GM23338 (cell line): ENCODE data around the gene C6. TPM values are rescaled to one million over a fixed set of nuclear protein-coding genes. Genes with fewer than 3 reads are reported as not detected.

Experiments used
- ATAC-seq: fragments of 200-7000 bp; cut with Tn5 transposase; 3 replicates; pipeline ENCODE4 v1.9.1; 2020
- DNase-seq: peaks from one replicate; pipeline ENCODE4 v3.0.0-alpha.2; 2015; ENCODE audit warnings: low spot score
- H2AFZ ChIP-seq: fragments of 200-600 bp; sonication (generic); 2 replicates; pipeline ENCODE4 v1.8.0; 2016; ENCODE audit warnings: antibody characterized with exemption, mild to moderate bottlenecking, moderate library complexity
- H3F3A ChIP-seq: fragments of 200-600 bp; sonication (generic); replicated peaks from 2 replicates; pipeline ENCODE4 v1.8.0; 2017; ENCODE audit warnings: antibody characterized with exemption, mixed run types, low read depth
- H3K27ac ChIP-seq: fragments of 200-600 bp; sonication (generic); 2 replicates; pipeline ENCODE4 v1.6.1; 2016; ENCODE audit warnings: low read depth
- H3K27me3 ChIP-seq: fragments of 200-600 bp; sonication (generic); 2 replicates; pipeline ENCODE4 v1.8.0; 2016; ENCODE audit warnings: mild to moderate bottlenecking, mixed run types, moderate library complexity; ENCODE audit not compliant: insufficient read depth
- H3K36me3 ChIP-seq: fragments of 200-600 bp; sonication (generic); 2 replicates; pipeline ENCODE4 v1.8.0; 2016; ENCODE audit warnings: mild to moderate bottlenecking; ENCODE audit not compliant: insufficient read depth
- H3K4me1 ChIP-seq: fragments of 200-600 bp; sonication (generic); 2 replicates; pipeline ENCODE4 v1.8.0; 2016; ENCODE audit warnings: mild to moderate bottlenecking, moderate library complexity; ENCODE audit not compliant: insufficient read depth
- H3K4me2 ChIP-seq: fragments of 200-600 bp; sonication (generic); 2 replicates; pipeline ENCODE4 v1.7.1; 2017; ENCODE audit warnings: mixed run types
- H3K4me3 ChIP-seq: fragments of 200-600 bp; sonication (generic); 2 replicates; pipeline ENCODE4 v1.6.1; 2016; ENCODE audit warnings: mixed run types
- H3K79me2 ChIP-seq: fragments of 200-600 bp; sonication (generic); replicated peaks from 2 replicates; pipeline ENCODE4 v1.8.0; 2017; ENCODE audit warnings: mild to moderate bottlenecking; ENCODE audit not compliant: insufficient read depth
- H3K9me2 ChIP-seq: fragments of 200-600 bp; sonication (generic); 2 replicates; pipeline ENCODE4 v1.8.0; 2017; ENCODE audit not compliant: insufficient read depth
- H4K20me1 ChIP-seq: fragments of 200-600 bp; sonication (generic); replicated peaks from 2 replicates; pipeline ENCODE4 v1.8.0; 2017; ENCODE audit warnings: mild to moderate bottlenecking; ENCODE audit not compliant: insufficient read depth
- H3K27ac Mint-ChIP-seq: 2 replicates; pipeline ENCODE4 v1.8.0; 2020; ENCODE audit warnings: inconsistent platforms, mild to moderate bottlenecking, moderate library complexity, mixed read lengths
- H3K27me3 Mint-ChIP-seq: 3 replicates; pipeline ENCODE4 v1.8.0; 2022; ENCODE audit warnings: low read depth, mild to moderate bottlenecking, moderate library complexity, mixed read lengths, inconsistent platforms; ENCODE audit not compliant: insufficient read depth, poor library complexity
- H3K36me3 Mint-ChIP-seq: 3 replicates; pipeline ENCODE4 v1.8.0; 2021; ENCODE audit warnings: low read depth, mild to moderate bottlenecking, inconsistent platforms, moderate library complexity, mixed read lengths
- H3K4me1 Mint-ChIP-seq: 3 replicates; pipeline ENCODE4 v1.8.0; 2020; ENCODE audit warnings: mild to moderate bottlenecking, inconsistent platforms, mixed read lengths
- H3K4me3 Mint-ChIP-seq: 3 replicates; pipeline ENCODE4 v1.8.0; 2021; ENCODE audit warnings: moderate library complexity, mild to moderate bottlenecking, inconsistent platforms, mixed read lengths
- H3K9me3 Mint-ChIP-seq: 3 replicates; pipeline ENCODE4 v1.8.0; 2020; ENCODE audit warnings: moderate library complexity, mild to moderate bottlenecking, inconsistent platforms, mixed read lengths
- CREB1 ChIP-seq: fragments of 250-450 bp; sonication (Bioruptor Pico); IDR thresholded peaks from 2 replicates; pipeline ENCODE4 v1.5.0; 2020; ENCODE audit warnings: low read depth, mild to moderate bottlenecking, moderate library complexity
- EZH2 ChIP-seq: fragments of 200-600 bp; sonication (generic); IDR thresholded peaks from one replicate; pipeline ENCODE4 v1.8.0; 2017; ENCODE audit warnings: antibody characterized with exemption, mild to moderate bottlenecking, low read depth; ENCODE audit not compliant: unreplicated experiment
- EZH2phosphoT487 ChIP-seq: fragments of 200-600 bp; sonication (generic); IDR thresholded peaks from one replicate; pipeline ENCODE4 v1.8.1; 2018; ENCODE audit warnings: antibody characterized with exemption; ENCODE audit not compliant: unreplicated experiment
- JUNB ChIP-seq: IDR thresholded peaks from one replicate; pipeline ENCODE4 v1.6.1; 2016; ENCODE audit warnings: antibody characterized with exemption; ENCODE audit not compliant: unreplicated experiment
- NANOG ChIP-seq: IDR thresholded peaks from 2 replicates; pipeline ENCODE4 v1.6.1; 2016; ENCODE audit warnings: antibody characterized with exemption, borderline replicate concordance
- POLR2AphosphoS5 ChIP-seq: IDR thresholded peaks from 2 replicates; pipeline ENCODE4 v1.6.1; 2016; ENCODE audit warnings: antibody characterized with exemption, low read depth
- STAT1 ChIP-seq: IDR thresholded peaks from one replicate; pipeline ENCODE4 v1.6.1; 2016; ENCODE audit warnings: antibody characterized with exemption; ENCODE audit not compliant: unreplicated experiment
- ZNF114 ChIP-seq: fragments of 250-450 bp; sonication (Bioruptor Pico); IDR thresholded peaks from 2 replicates; pipeline ENCODE4 v1.5.0; 2020; ENCODE audit warnings: mild to moderate bottlenecking, moderate library complexity
- ZNF331 ChIP-seq: fragments of 250-450 bp; sonication (Bioruptor Pico); IDR thresholded peaks from 2 replicates; pipeline ENCODE4 v1.5.0; 2020; ENCODE audit warnings: low read depth, mild to moderate bottlenecking, moderate library complexity
- polyA plus RNA-seq: library from polyadenylated mRNA; unstranded; fragments of >200 nt; fragmentation: Nextera tagmentation; extraction: Ambion mirVana; gene quantifications from 2 replicates; pipeline ENCODE4 v1.2.1, GENCODE V29; 2016
- total RNA-seq: library from RNA; depleted of rRNA; stranded (reverse); fragments of >200 nt; shearing (Covaris generic); gene quantifications from 2 replicates; pipeline ENCODE4 v1.2.3, GENCODE V29; 2014
- TF ChIP-seq, protein P1 (sequence below): IDR thresholded peaks from 2 replicates; pipeline ENCODE4 v1.6.1; 2016; ENCODE audit warnings: antibody characterized with exemption
- TF ChIP-seq, protein P2 (sequence below), 2 experiments: fragments of 200-600 bp in 1 of 2; sonication (generic) in 1 of 2; conservative IDR thresholded peaks; 2 replicates each; pipeline versions ENCODE4 v1.5.1 to v1.6.1; 2016 to 2017; ENCODE audit warnings: antibody characterized with exemption in 2 of 2, low read depth in 2 of 2, mild to moderate bottlenecking in 2 of 2, moderate library complexity in 1 of 2
- TF ChIP-seq, protein P3 (sequence below): fragments of 250-450 bp; sonication (Bioruptor Pico); IDR thresholded peaks from 2 replicates; pipeline ENCODE4 v1.5.0; 2020; ENCODE audit warnings: mild to moderate bottlenecking, moderate library complexity
- TF ChIP-seq, protein P4 (sequence below): IDR thresholded peaks from one replicate; pipeline ENCODE4 v1.6.1; 2018; ENCODE audit warnings: antibody characterized with exemption; ENCODE audit not compliant: unreplicated experiment

Gene C6
- total and polyA plus RNA-seq, 2 experiments from 2014 or later = not detected

DNA sequence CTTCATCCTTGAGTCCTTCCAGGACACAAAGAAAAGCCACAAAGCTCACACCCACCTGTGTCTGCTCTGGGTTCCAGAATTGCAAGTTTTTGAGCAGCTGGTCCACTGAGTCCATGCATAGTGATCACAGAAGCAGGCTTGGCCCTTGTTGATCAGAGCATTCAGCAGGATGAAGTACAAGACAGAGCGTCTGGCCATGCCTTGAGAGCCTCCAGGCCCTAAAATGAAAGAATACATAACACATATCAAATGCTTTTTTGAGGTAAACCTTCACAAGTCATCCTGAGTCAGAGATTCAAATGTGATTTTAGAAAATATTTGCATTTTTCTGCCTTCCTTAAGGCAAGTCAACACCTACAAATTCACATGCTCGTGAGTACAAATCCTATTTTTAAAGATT is 10.3 kb downstream of the C6 start:
- TF ChIP-seq ZNF331 (CRISPR knock-in tag) (no peak), POLR2AphosphoS5 (no peak), NANOG (no peak), STAT1 (no peak), EZH2 (no peak), JUNB (no peak), CREB1 (no peak), ZNF114 (no peak), EZH2phosphoT487 (no peak)
- TF ChIP-seq, protein P1, sequence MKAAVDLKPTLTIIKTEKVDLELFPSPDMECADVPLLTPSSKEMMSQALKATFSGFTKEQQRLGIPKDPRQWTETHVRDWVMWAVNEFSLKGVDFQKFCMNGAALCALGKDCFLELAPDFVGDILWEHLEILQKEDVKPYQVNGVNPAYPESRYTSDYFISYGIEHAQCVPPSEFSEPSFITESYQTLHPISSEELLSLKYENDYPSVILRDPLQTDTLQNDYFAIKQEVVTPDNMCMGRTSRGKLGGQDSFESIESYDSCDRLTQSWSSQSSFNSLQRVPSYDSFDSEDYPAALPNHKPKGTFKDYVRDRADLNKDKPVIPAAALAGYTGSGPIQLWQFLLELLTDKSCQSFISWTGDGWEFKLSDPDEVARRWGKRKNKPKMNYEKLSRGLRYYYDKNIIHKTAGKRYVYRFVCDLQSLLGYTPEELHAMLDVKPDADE = no peak
- TF ChIP-seq, protein P2, sequence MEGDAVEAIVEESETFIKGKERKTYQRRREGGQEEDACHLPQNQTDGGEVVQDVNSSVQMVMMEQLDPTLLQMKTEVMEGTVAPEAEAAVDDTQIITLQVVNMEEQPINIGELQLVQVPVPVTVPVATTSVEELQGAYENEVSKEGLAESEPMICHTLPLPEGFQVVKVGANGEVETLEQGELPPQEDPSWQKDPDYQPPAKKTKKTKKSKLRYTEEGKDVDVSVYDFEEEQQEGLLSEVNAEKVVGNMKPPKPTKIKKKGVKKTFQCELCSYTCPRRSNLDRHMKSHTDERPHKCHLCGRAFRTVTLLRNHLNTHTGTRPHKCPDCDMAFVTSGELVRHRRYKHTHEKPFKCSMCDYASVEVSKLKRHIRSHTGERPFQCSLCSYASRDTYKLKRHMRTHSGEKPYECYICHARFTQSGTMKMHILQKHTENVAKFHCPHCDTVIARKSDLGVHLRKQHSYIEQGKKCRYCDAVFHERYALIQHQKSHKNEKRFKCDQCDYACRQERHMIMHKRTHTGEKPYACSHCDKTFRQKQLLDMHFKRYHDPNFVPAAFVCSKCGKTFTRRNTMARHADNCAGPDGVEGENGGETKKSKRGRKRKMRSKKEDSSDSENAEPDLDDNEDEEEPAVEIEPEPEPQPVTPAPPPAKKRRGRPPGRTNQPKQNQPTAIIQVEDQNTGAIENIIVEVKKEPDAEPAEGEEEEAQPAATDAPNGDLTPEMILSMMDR (conservative IDR thresholded peaks at IDR 0.05; ENCODE audit: low read depth in 2 of 2) = no peak
- TF ChIP-seq, protein P3, sequence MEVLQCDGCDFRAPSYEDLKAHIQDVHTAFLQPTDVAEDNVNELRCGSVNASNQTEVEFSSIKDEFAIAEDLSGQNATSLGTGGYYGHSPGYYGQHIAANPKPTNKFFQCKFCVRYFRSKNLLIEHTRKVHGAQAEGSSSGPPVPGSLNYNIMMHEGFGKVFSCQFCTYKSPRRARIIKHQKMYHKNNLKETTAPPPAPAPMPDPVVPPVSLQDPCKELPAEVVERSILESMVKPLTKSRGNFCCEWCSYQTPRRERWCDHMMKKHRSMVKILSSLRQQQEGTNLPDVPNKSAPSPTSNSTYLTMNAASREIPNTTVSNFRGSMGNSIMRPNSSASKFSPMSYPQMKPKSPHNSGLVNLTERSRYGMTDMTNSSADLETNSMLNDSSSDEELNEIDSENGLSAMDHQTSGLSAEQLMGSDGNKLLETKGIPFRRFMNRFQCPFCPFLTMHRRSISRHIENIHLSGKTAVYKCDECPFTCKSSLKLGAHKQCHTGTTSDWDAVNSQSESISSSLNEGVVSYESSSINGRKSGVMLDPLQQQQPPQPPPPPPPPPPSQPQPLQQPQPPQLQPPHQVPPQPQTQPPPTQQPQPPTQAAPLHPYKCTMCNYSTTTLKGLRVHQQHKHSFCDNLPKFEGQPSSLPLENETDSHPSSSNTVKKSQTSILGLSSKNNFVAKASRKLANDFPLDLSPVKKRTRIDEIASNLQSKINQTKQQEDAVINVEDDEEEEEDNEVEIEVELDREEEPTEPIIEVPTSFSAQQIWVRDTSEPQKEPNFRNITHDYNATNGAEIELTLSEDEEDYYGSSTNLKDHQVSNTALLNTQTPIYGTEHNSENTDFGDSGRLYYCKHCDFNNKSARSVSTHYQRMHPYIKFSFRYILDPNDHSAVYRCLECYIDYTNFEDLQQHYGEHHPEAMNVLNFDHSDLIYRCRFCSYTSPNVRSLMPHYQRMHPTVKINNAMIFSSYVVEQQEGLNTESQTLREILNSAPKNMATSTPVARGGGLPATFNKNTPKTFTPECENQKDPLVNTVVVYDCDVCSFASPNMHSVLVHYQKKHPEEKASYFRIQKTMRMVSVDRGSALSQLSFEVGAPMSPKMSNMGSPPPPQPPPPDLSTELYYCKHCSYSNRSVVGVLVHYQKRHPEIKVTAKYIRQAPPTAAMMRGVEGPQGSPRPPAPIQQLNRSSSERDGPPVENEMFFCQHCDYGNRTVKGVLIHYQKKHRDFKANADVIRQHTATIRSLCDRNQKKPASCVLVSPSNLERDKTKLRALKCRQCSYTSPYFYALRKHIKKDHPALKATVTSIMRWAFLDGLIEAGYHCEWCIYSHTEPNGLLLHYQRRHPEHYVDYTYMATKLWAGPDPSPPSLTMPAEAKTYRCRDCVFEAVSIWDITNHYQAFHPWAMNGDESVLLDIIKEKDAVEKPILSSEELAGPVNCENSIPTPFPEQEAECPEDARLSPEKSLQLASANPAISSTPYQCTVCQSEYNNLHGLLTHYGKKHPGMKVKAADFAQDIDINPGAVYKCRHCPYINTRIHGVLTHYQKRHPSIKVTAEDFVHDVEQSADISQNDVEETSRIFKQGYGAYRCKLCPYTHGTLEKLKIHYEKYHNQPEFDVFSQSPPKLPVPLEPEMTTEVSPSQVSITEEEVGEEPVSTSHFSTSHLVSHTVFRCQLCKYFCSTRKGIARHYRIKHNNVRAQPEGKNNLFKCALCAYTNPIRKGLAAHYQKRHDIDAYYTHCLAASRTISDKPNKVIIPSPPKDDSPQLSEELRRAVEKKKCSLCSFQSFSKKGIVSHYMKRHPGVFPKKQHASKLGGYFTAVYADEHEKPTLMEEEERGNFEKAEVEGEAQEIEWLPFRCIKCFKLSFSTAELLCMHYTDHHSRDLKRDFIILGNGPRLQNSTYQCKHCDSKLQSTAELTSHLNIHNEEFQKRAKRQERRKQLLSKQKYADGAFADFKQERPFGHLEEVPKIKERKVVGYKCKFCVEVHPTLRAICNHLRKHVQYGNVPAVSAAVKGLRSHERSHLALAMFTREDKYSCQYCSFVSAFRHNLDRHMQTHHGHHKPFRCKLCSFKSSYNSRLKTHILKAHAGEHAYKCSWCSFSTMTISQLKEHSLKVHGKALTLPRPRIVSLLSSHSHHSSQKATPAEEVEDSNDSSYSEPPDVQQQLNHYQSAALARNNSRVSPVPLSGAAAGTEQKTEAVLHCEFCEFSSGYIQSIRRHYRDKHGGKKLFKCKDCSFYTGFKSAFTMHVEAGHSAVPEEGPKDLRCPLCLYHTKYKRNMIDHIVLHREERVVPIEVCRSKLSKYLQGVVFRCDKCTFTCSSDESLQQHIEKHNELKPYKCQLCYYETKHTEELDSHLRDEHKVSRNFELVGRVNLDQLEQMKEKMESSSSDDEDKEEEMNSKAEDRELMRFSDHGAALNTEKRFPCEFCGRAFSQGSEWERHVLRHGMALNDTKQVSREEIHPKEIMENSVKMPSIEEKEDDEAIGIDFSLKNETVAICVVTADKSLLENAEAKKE (CRISPR knock-in tag) = no peak
- TF ChIP-seq, protein P4, sequence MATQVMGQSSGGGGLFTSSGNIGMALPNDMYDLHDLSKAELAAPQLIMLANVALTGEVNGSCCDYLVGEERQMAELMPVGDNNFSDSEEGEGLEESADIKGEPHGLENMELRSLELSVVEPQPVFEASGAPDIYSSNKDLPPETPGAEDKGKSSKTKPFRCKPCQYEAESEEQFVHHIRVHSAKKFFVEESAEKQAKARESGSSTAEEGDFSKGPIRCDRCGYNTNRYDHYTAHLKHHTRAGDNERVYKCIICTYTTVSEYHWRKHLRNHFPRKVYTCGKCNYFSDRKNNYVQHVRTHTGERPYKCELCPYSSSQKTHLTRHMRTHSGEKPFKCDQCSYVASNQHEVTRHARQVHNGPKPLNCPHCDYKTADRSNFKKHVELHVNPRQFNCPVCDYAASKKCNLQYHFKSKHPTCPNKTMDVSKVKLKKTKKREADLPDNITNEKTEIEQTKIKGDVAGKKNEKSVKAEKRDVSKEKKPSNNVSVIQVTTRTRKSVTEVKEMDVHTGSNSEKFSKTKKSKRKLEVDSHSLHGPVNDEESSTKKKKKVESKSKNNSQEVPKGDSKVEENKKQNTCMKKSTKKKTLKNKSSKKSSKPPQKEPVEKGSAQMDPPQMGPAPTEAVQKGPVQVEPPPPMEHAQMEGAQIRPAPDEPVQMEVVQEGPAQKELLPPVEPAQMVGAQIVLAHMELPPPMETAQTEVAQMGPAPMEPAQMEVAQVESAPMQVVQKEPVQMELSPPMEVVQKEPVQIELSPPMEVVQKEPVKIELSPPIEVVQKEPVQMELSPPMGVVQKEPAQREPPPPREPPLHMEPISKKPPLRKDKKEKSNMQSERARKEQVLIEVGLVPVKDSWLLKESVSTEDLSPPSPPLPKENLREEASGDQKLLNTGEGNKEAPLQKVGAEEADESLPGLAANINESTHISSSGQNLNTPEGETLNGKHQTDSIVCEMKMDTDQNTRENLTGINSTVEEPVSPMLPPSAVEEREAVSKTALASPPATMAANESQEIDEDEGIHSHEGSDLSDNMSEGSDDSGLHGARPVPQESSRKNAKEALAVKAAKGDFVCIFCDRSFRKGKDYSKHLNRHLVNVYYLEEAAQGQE = no peak
- peaks cover 46% of the 10 kb centered on the region for H3K9me3 Mint-ChIP-seq

More for the DNA sequence above, 10.3 kb downstream of the C6 start:
- H3K36me3 ChIP-seq = no peaks in the 10 kb centered on the region; the same call in 1 of the 2 replicates
- no peak overlapping the region for H3K27ac ChIP-seq
- no peaks in the 10 kb centered on the region for H3K4me1 ChIP-seq
- H3F3A ChIP-seq = no peaks in the 10 kb centered on the region
- DNase-seq (no peak), ATAC-seq (no peak)
- no peak overlapping the region for H3K4me3 ChIP-seq
- H2AFZ ChIP-seq = no peak overlapping the region
- Mint-ChIP-seq H3K36me3 (peaks cover 17% of the 10 kb centered on the region; the same call in 2 of the 3 replicates), H3K4me3 (no peak overlapping the region), H3K27me3 (peaks cover 5% of the 10 kb centered on the region), H3K4me1 (peaks cover 2% of the 10 kb centered on the region; the same call in 1 of the 3 replicates), H3K27ac (no peak overlapping the region)
- H3K9me2 ChIP-seq = 0 out of 2 replicates have a peak, but pooled peaks cover 3% of the 10 kb centered on the region
- H4K20me1 ChIP-seq = no peaks in the 10 kb centered on the region
- no peaks in the 10 kb centered on the region for H3K79me2 ChIP-seq
- H3K27me3 ChIP-seq = no peaks in the 10 kb centered on the region
- H3K4me2 ChIP-seq = no peak overlapping the region
